HEK293 (cell line): ENCODE data around the gene NECTIN2.

ENCODE experiments used
- CTCF ChIA-PET: fragments of 350-600 bp; formaldehyde crosslinking; extraction: SDS; loops from one replicate; lab custom pipeline; 2021; ENCODE audit warnings: antibody characterized with exemption; lab: Yijun Ruan, JAX
- POLR2A ChIA-PET: fragments of 300-600 bp; formaldehyde crosslinking; extraction: SDS; loops from one replicate; lab custom pipeline; 2020; ENCODE audit warnings: antibody characterized with exemption, inconsistent platforms; lab: Yijun Ruan, JAX
- H3K27ac ChIP-seq: fragments of 200-500 bp; sonication (Bioruptor generic); 2 replicates; pipeline ENCODE4 v1.5.1; 2014; ENCODE audit warnings: low read depth, low read length, control low read depth, inconsistent platforms; ENCODE audit errors: extremely low read depth
- H3K36me3 ChIP-seq, 2 experiments: fragments of 200-500 bp in 1 of 2; sonication (Bioruptor generic) in 1 of 2; 1 replicate in 1 of 2; 2 replicates in 1 of 2; pipeline ENCODE4 v1.5.1; 2014 to 2017; ENCODE audit warnings: inconsistent platforms in 2 of 2, low read length in 2 of 2; ENCODE audit not compliant: control insufficient read depth in 2 of 2, insufficient read depth in 1 of 2
- H3K4me1 ChIP-seq: fragments of 200-500 bp; sonication (Bioruptor generic); 2 replicates; pipeline ENCODE4 v1.5.1; 2014; ENCODE audit warnings: mild to moderate bottlenecking, low read length, inconsistent platforms; ENCODE audit not compliant: control insufficient read depth, insufficient read depth
- H3K4me3 ChIP-seq: 2 replicates; pipeline ENCODE4 v1.5.1; 2011; ENCODE audit warnings: low read depth, mild to moderate bottlenecking, control low read depth, low read length, moderate library complexity
- H3K9me3 ChIP-seq: fragments of 200-500 bp; sonication (Bioruptor generic); 2 replicates; pipeline ENCODE4 v1.5.1; 2014; ENCODE audit warnings: low read depth, low read length, inconsistent platforms; ENCODE audit not compliant: control insufficient read depth, insufficient read depth
- EGR2 ChIP-seq: fragments of 450-650 bp; formaldehyde crosslinking; IDR thresholded peaks from 2 replicates; pipeline ENCODE4 v1.5.1; 2016; ENCODE audit warnings: low read depth, missing biosample characterization, missing genetic modification characterization
- HOXC10 ChIP-seq: sonication (generic); formaldehyde crosslinking; IDR thresholded peaks from 2 replicates; pipeline ENCODE4 v1.8.1; 2023; ENCODE audit warnings: mild to moderate bottlenecking, missing genetic modification reagents
- MYNN ChIP-seq: fragments of 450-650 bp; formaldehyde crosslinking; IDR thresholded peaks from 2 replicates; pipeline ENCODE4 v1.5.1; 2016; ENCODE audit warnings: missing biosample characterization, missing genetic modification characterization, borderline replicate concordance
- PRDM1 ChIP-seq: fragments of 450-650 bp; formaldehyde crosslinking; IDR thresholded peaks from 2 replicates; pipeline ENCODE4; 2016; ENCODE audit warnings: missing biosample characterization, missing genetic modification characterization
- PRDM10 ChIP-seq: fragments of 450-650 bp; formaldehyde crosslinking; IDR thresholded peaks from 2 replicates; pipeline ENCODE4 v1.5.1; 2016; ENCODE audit warnings: missing biosample characterization, missing genetic modification characterization
- WT1 ChIP-seq: fragments of 450-650 bp; formaldehyde crosslinking; IDR thresholded peaks from 2 replicates; pipeline ENCODE4 v1.5.1; 2016; ENCODE audit warnings: missing biosample characterization, missing genetic modification characterization
- ZBTB11 ChIP-seq: fragments of 450-650 bp; formaldehyde crosslinking; conservative IDR thresholded peaks from 2 replicates; pipeline ENCODE4 v1.5.1; 2016; ENCODE audit warnings: low read depth, missing biosample characterization, missing genetic modification characterization
- ZBTB20 ChIP-seq: fragments of 450-650 bp; formaldehyde crosslinking; IDR thresholded peaks from 2 replicates; pipeline ENCODE4 v1.5.1; 2016; ENCODE audit warnings: missing biosample characterization, missing genetic modification characterization
- ZBTB7A ChIP-seq: fragments of 450-650 bp; formaldehyde crosslinking; IDR thresholded peaks from 2 replicates; pipeline ENCODE4 v1.5.1; 2016; ENCODE audit warnings: low read depth, missing biosample characterization, missing genetic modification characterization
- ZFHX2 ChIP-seq: fragments of 450-650 bp; formaldehyde crosslinking; conservative IDR thresholded peaks from 2 replicates; pipeline ENCODE4 v1.5.1; 2016; ENCODE audit warnings: missing biosample characterization, missing genetic modification characterization
- ZIC2 ChIP-seq: fragments of 450-650 bp; formaldehyde crosslinking; IDR thresholded peaks from 2 replicates; pipeline ENCODE4 v1.5.1; 2016; ENCODE audit warnings: missing biosample characterization, missing genetic modification characterization
- ZNF10 ChIP-seq: fragments of 450-650 bp; formaldehyde crosslinking; IDR thresholded peaks from 2 replicates; pipeline ENCODE4 v1.5.1; 2017; ENCODE audit warnings: missing biosample characterization, missing genetic modification characterization
- ZNF121 ChIP-seq: fragments of 450-650 bp; formaldehyde crosslinking; IDR thresholded peaks from 2 replicates; pipeline ENCODE4 v1.5.1; 2016; ENCODE audit warnings: missing biosample characterization, missing genetic modification characterization
- ZNF157 ChIP-seq: fragments of 450-650 bp; formaldehyde crosslinking; IDR thresholded peaks from 2 replicates; pipeline ENCODE4 v1.5.1; 2016; ENCODE audit warnings: missing biosample characterization, missing genetic modification characterization
- ZNF19 ChIP-seq: fragments of 450-650 bp; formaldehyde crosslinking; IDR thresholded peaks from 2 replicates; pipeline ENCODE4; 2016; ENCODE audit warnings: missing biosample characterization, missing genetic modification characterization, low read depth
- ZNF274 ChIP-seq, 2 experiments: fragments of 200-500 bp in 1 of 2; fragments of 450-650 bp in 1 of 2; sonication (Bioruptor generic) in 1 of 2; formaldehyde crosslinking in 1 of 2; IDR thresholded peaks; 2 replicates each; pipeline versions ENCODE4 v1.5.1 to v1.6.1; 2014 to 2016; ENCODE audit warnings: borderline replicate concordance in 1 of 2, inconsistent platforms in 1 of 2, low read length in 1 of 2, missing biosample characterization in 1 of 2, missing genetic modification characterization in 1 of 2
- ZNF366 ChIP-seq: fragments of 450-650 bp; formaldehyde crosslinking; conservative IDR thresholded peaks from 2 replicates; pipeline ENCODE4 v1.5.1; 2016; ENCODE audit warnings: missing biosample characterization, missing genetic modification characterization
- ZNF521 ChIP-seq: fragments of 450-650 bp; formaldehyde crosslinking; IDR thresholded peaks from 2 replicates; pipeline ENCODE4 v1.5.1; 2017; ENCODE audit warnings: missing biosample characterization, mild to moderate bottlenecking, missing genetic modification characterization
- ZNF600 ChIP-seq: fragments of 450-650 bp; formaldehyde crosslinking; IDR thresholded peaks from 2 replicates; pipeline ENCODE4 v1.5.1; 2016; ENCODE audit warnings: missing biosample characterization, missing genetic modification characterization
- ZNF623 ChIP-seq: fragments of 450-650 bp; formaldehyde crosslinking; IDR thresholded peaks from 2 replicates; pipeline ENCODE4 v1.5.1; 2016; ENCODE audit warnings: missing biosample characterization, missing genetic modification characterization
- ZNF660 ChIP-seq: fragments of 450-650 bp; IDR thresholded peaks from 2 replicates; pipeline ENCODE4 v1.5.1; 2018; ENCODE audit warnings: missing biosample characterization, mild to moderate bottlenecking, missing genetic modification characterization
- TF ChIP-seq, protein P1 (sequence below): fragments of 450-650 bp; formaldehyde crosslinking; IDR thresholded peaks from 2 replicates; pipeline ENCODE4 v1.5.1; 2016; ENCODE audit warnings: missing biosample characterization, missing genetic modification characterization

Gene NECTIN2

DNA sequence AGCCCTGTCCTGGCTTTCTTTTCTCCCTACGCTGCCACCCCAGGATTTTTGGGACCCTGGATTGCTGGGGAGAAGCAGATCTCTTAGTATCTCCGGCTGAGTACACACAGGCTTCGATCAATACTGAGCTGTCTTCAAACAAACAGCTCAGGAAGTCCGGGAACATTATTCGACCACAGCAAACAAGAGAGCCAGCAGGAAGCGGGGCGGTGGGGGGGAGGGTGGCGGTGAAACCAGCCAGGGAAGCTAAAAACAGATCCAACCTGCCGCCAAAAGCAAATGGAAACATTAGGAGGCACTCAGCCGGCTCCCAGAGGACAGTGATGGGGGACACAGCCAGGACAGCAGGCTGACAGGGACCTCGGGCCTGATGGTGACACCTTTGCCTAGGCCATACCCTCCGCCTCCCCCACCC lies 49.4 kb upstream of the NECTIN2 start:
- Histone ChIP-seq H3K4me3 (no peak overlapping the region), H3K27ac (no peak overlapping the region), H3K4me1 (no peaks in the 10 kb centered on the region; the same call in 1 of the 2 replicates), H3K9me3 (no peaks in the 10 kb centered on the region), H3K36me3 (no peaks in the 10 kb centered on the region)
- ChIA-PET CTCF (interaction anchor here (0.6 to 3.2 kb wide), 6 partner anchors 11 to 118 kb away, joined by 3 to 32 read pairs (median 4); partner anchors contain the start of genes BCAM and NECTIN2), POLR2A (interaction anchor here (0.6 to 1.0 kb wide), 3 partner anchors 12 to 153 kb away, joined by 3 to 8 read pairs (median 3); partner anchors contain the start of genes BCAM and PVR)
- no peak for TF ChIP-seq ZNF274 (IDR thresholded peaks at IDR 0.05; ENCODE audit: low read length)
- no peak for TF ChIP-seq ZNF274 (tag by site-specific recombination; IDR thresholded peaks at IDR 0.05; ENCODE audit: borderline replicate concordance)
- no peak for TF ChIP-seq ZBTB7A (tag by site-specific recombination)
- TF ChIP-seq ZIC2 (tag by site-specific recombination): peak; percentile 59
- TF ChIP-seq ZNF600: no peak
- no peak for TF ChIP-seq ZNF121 (tag by site-specific recombination)

DNA sequence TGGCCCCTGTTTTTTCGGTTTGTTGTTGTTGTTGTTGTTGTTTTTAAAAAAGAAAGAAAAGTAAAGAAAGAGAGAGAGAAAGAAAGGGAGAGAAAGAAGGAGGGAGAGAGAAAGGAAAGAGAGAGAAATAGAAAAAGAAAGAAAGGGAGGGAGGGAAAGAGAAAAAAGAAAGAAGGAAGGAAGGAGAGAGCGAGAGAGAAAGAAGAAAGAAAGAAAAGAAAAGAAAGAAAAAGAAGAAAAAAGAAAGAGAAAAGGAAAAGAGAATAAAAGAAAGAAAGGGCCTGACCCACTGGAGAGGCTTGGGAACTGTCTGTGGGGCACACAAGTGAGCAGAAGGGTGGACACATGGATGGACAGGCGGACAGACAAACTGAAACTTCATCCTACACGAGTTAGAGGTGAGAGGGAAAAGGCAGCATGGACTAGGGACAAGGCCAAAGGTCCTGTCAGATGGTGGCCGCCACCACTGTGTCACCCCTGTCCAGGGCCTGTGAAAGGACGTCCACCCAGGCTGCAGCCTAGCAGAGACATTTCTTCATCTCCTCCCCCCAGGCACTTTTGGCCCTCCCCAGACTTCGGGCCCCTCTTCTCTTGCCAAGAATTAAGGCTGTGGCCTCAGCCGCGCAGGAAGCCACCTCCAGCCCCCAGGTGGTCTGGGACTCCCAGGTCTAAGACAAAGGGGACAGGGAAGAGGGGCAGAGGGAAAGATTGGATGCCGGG lies 46.3 kb upstream of the NECTIN2 start:
- no peak overlapping the region for H3K27ac ChIP-seq
- CTCF ChIA-PET: interaction anchor here (0.6 to 3.2 kb wide), 6 partner anchors 15 to 82 kb away, joined by 3 to 32 read pairs (median 5); partner anchors contain the start of gene NECTIN2
- no peak overlapping the region for H3K4me3 ChIP-seq
- TF ChIP-seq ZNF366 (tag by site-specific recombination) (peak; percentile 95), PRDM1 (tag by site-specific recombination) (peak; percentile 98), ZFHX2 (tag by site-specific recombination) (no peak), ZBTB11 (tag by site-specific recombination) (no peak), ZNF521 (tag by site-specific recombination) (no peak), ZNF623 (no peak), ZBTB20 (tag by site-specific recombination) (no peak), HOXC10 (CRISPR knock-in tag) (no peak)
- H3K9me3 ChIP-seq: no peaks in the 10 kb centered on the region
- POLR2A ChIA-PET: no interaction called here
- no peaks in the 10 kb centered on the region for H3K36me3 ChIP-seq
- no peaks in the 10 kb centered on the region; the same call in 1 of the 2 replicates for H3K4me1 ChIP-seq

GRCh38 chr19:44800461-44800860 lies 45.6 kb upstream of the NECTIN2 start:
- POLR2A ChIA-PET: no interaction called here
- Histone ChIP-seq H3K27ac (no peak overlapping the region), H3K4me1 (no peaks in the 10 kb centered on the region; the same call in 1 of the 2 replicates), H3K9me3 (no peaks in the 10 kb centered on the region), H3K36me3 (no peaks in the 10 kb centered on the region), H3K4me3 (no peak overlapping the region)
- CTCF ChIA-PET: interaction anchor here (0.6 kb wide), 2 partner anchors 36 to 83 kb away, joined by 5 read pairs; no protein-coding TSS in a partner anchor
- no peak for TF ChIP-seq ZNF19 (tag by site-specific recombination)
- TF ChIP-seq ZNF660 (tag by site-specific recombination): 0 out of 2 replicates have a peak, but pooled peaks have one; percentile 26
- peak; percentile 14; the same call in 1 of the 2 replicates for TF ChIP-seq PRDM10 (tag by site-specific recombination)
- TF ChIP-seq WT1 (tag by site-specific recombination): no peak
- no peak for TF ChIP-seq PRDM1 (tag by site-specific recombination)
- no peak for TF ChIP-seq ZNF157
- no peak for TF ChIP-seq EGR2
- no peak for TF ChIP-seq ZNF10 (tag by site-specific recombination)
- TF ChIP-seq MYNN: no peak
- TF ChIP-seq, protein P1, sequence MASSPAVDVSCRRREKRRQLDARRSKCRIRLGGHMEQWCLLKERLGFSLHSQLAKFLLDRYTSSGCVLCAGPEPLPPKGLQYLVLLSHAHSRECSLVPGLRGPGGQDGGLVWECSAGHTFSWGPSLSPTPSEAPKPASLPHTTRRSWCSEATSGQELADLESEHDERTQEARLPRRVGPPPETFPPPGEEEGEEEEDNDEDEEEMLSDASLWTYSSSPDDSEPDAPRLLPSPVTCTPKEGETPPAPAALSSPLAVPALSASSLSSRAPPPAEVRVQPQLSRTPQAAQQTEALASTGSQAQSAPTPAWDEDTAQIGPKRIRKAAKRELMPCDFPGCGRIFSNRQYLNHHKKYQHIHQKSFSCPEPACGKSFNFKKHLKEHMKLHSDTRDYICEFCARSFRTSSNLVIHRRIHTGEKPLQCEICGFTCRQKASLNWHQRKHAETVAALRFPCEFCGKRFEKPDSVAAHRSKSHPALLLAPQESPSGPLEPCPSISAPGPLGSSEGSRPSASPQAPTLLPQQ (tag by site-specific recombination): peak; percentile 42; the same call in 1 of the 2 replicates
